Vagina (tissue), 2 donors: ENCODE results near the gene MYO1D. TPM values are rescaled to one million over a fixed set of nuclear protein-coding genes. Genes with fewer than 3 reads are reported as not detected.

ENCODE experiments used
- DNase-seq, 2 donors: peaks; one replicate each; pipeline ENCODE4 v3.0.0-alpha.2; 2017; ENCODE audit errors: extremely low spot score in 2 of 2
- H3K27ac ChIP-seq: fragments of 200-600 bp; sonication (generic); one replicate; pipeline ENCODE4 v1.5.1; 2019
- H3K27me3 ChIP-seq: fragments of 200-600 bp; sonication (generic); one replicate; pipeline ENCODE4 v1.5.1; 2019
- H3K36me3 ChIP-seq, 2 donors: fragments of 200-600 bp; sonication (generic); one replicate each; pipeline ENCODE4 v1.5.1; 2017 to 2019
- H3K4me1 ChIP-seq: fragments of 200-600 bp; sonication (generic); one replicate; pipeline ENCODE4 v1.5.1; 2019
- H3K4me3 ChIP-seq, 2 donors: fragments of 200-600 bp; sonication (generic); 1 replicate in 1 of 2; 2 replicates in 1 of 2; pipeline ENCODE4 v1.5.1; 2016 to 2019
- H3K9me3 ChIP-seq: fragments of 200-600 bp; sonication (generic); one replicate; pipeline ENCODE4 v1.5.1; 2019
- CTCF ChIP-seq, 3 experiments: fragments of 450-650 bp in 2 of 3; fragments of 200-600 bp in 1 of 3; sonication (generic) in 1 of 3; IDR thresholded peaks; one replicate each; pipeline ENCODE4 v1.5.1; 2017 to 2019; ENCODE audit warnings: antibody characterized with exemption in 3 of 3, mild to moderate bottlenecking in 2 of 3, moderate library complexity in 2 of 3
- POLR2A ChIP-seq, 2 donors: fragments of 450-650 bp; IDR thresholded peaks; one replicate each; pipeline ENCODE4 v1.6.1; 2017; ENCODE audit warnings: antibody characterized with exemption in 2 of 2, mild to moderate bottlenecking in 2 of 2, moderate library complexity in 2 of 2
- POLR2AphosphoS5 ChIP-seq, 2 donors: sonication (generic); formaldehyde crosslinking; IDR thresholded peaks; one replicate each; pipeline ENCODE4 v1.9.0; 2017; ENCODE audit warnings: antibody characterized with exemption in 2 of 2, mild to moderate bottlenecking in 2 of 2, low read depth in 1 of 2; ENCODE audit not compliant: insufficient read depth in 1 of 2
- intact Hi-C: fragments of 100-400 bp; cut with DNase I; formaldehyde crosslinking; loops from one replicate; pipeline ENCODE4 v1.15.1; 2023
- total RNA-seq: library from RNA; depleted of rRNA; stranded (reverse); fragments of >200 nt; gene quantifications from one replicate; pipeline ENCODE4 v1.2.3, GENCODE V29; 2016

Gene MYO1D
- total RNA-seq, 1 donor from 2014 or later = 44.7 TPM

GRCh38 chr17:32482568-32483320 is 394.2 kb downstream of the MYO1D start:
- no peak for TF ChIP-seq POLR2A (IDR thresholded peaks at IDR 0.05)
- no peak for TF ChIP-seq POLR2AphosphoS5 (IDR thresholded peaks at IDR 0.05; ENCODE audit: insufficient read depth in 1 of 2, low read depth in 1 of 2)
- no peak for TF ChIP-seq CTCF (IDR thresholded peaks at IDR 0.05)
- Histone ChIP-seq H3K9me3 (no peaks in the 10 kb centered on the region), H3K4me1 (peaks cover 27% of the 10 kb centered on the region), H3K4me3 (no peak overlapping the region), H3K27me3 (no peaks in the 10 kb centered on the region), H3K36me3 (peaks cover 0 to 38% of the 10 kb centered on the region in 2 donors), H3K27ac (no peak overlapping the region)
- DNase-seq = no peak
- intact Hi-C loops = no loop called here

GRCh38 chr17:32481193-32481592 is 395.7 kb downstream of the MYO1D start:
- H3K4me1 ChIP-seq = peaks cover 22% of the 10 kb centered on the region
- no peak overlapping the region for H3K27ac ChIP-seq
- H3K36me3 ChIP-seq = peaks cover 2 to 52% of the 10 kb centered on the region in 2 donors
- no peak overlapping the region for H3K4me3 ChIP-seq
- TF ChIP-seq POLR2A (IDR thresholded peaks at IDR 0.05) = no peak
- TF ChIP-seq POLR2AphosphoS5 (IDR thresholded peaks at IDR 0.05; ENCODE audit: insufficient read depth in 1 of 2, low read depth in 1 of 2) = no peak
- TF ChIP-seq CTCF (IDR thresholded peaks at IDR 0.05) = no peak
- no peak for DNase-seq
- H3K9me3 ChIP-seq = no peaks in the 10 kb centered on the region
- intact Hi-C loops = no loop called here
- no peaks in the 10 kb centered on the region for H3K27me3 ChIP-seq

GRCh38 chr17:32479074-32479617 is 397.8 kb downstream of the MYO1D start:
- no peak overlapping the region for H3K27ac ChIP-seq
- DNase-seq = no peak
- no peaks in the 10 kb centered on the region for H3K27me3 ChIP-seq
- TF ChIP-seq POLR2A (IDR thresholded peaks at IDR 0.05) = no peak
- TF ChIP-seq CTCF (IDR thresholded peaks at IDR 0.05) = no peak
- no peak for TF ChIP-seq POLR2AphosphoS5 (IDR thresholded peaks at IDR 0.05; ENCODE audit: insufficient read depth in 1 of 2, low read depth in 1 of 2)
- intact Hi-C loops = no loop called here
- H3K4me3 ChIP-seq = no peak overlapping the region
- peaks cover 12% of the 10 kb centered on the region for H3K4me1 ChIP-seq
- peaks cover 3 to 73% of the 10 kb centered on the region in 2 donors for H3K36me3 ChIP-seq
- no peaks in the 10 kb centered on the region for H3K9me3 ChIP-seq

- no peak for TF ChIP-seq CTCF (IDR thresholded peaks at IDR 0.05)
- TF ChIP-seq POLR2A (IDR thresholded peaks at IDR 0.05) = no peak
- TF ChIP-seq POLR2AphosphoS5 (IDR thresholded peaks at IDR 0.05; ENCODE audit: insufficient read depth in 1 of 2, low read depth in 1 of 2) = no peak
- Histone ChIP-seq H3K27ac (no peak overlapping the region), H3K9me3 (no peaks in the 10 kb centered on the region), H3K36me3 (peaks cover 3 to 90% of the 10 kb centered on the region in 2 donors), H3K27me3 (no peaks in the 10 kb centered on the region), H3K4me1 (no peaks in the 10 kb centered on the region), H3K4me3 (no peak overlapping the region)
- intact Hi-C loops = no loop called here
- no peak for DNase-seq
Observed at GRCh38 chr17:32477220-32477619, 399.7 kb downstream of the MYO1D start.

- Histone ChIP-seq H3K9me3 (no peaks in the 10 kb centered on the region), H3K27ac (no peak overlapping the region), H3K4me3 (no peak overlapping the region), H3K36me3 (peaks cover 3 to 95% of the 10 kb centered on the region in 2 donors), H3K27me3 (no peaks in the 10 kb centered on the region), H3K4me1 (no peaks in the 10 kb centered on the region)
- DNase-seq = no peak
- intact Hi-C loops = no loop called here
- TF ChIP-seq POLR2AphosphoS5 (IDR thresholded peaks at IDR 0.05; ENCODE audit: insufficient read depth in 1 of 2, low read depth in 1 of 2) (no peak), POLR2A (IDR thresholded peaks at IDR 0.05) (no peak), CTCF (IDR thresholded peaks at IDR 0.05) (no peak)
Observed at GRCh38 chr17:32475258-32475657, 401.7 kb downstream of the MYO1D start.
